Thoracic aorta (tissue), 2 donors: ENCODE measurements around the gene FBXO44. TPM values are rescaled to one million over a fixed set of nuclear protein-coding genes. Genes with fewer than 3 reads are reported as not detected.

ENCODE experiments used
- ATAC-seq: fragments of 150-250 bp; one replicate; pipeline ENCODE4 v1.8.0; 2017; ENCODE audit warnings: low read depth; ENCODE audit not compliant: insufficient number of reproducible peaks, low FRiP score
- DNase-seq: peaks from one replicate; pipeline ENCODE4 v3.0.0-alpha.2; 2020; ENCODE audit warnings: low spot score
- H3K27ac ChIP-seq, 2 donors: fragments of 200-600 bp; sonication (generic); 1 replicate in 1 of 2; 2 replicates in 1 of 2; pipeline ENCODE4 v1.5.1; 2016; ENCODE audit warnings: mild to moderate bottlenecking in 2 of 2, moderate library complexity in 2 of 2
- H3K27me3 ChIP-seq: fragments of 200-600 bp; sonication (generic); replicated peaks from 2 replicates; pipeline ENCODE4 v1.6.0; 2016; ENCODE audit warnings: mild to moderate bottlenecking; ENCODE audit not compliant: insufficient read depth
- H3K36me3 ChIP-seq: fragments of 200-600 bp; sonication (generic); one replicate; pipeline ENCODE4 v1.5.1; 2016
- H3K4me1 ChIP-seq, 2 donors: fragments of 200-600 bp; sonication (generic); 1 replicate in 1 of 2; 2 replicates in 1 of 2; pipeline versions ENCODE4 v1.5.1 to v1.6.0; 2016; ENCODE audit warnings: low read depth in 2 of 2, mild to moderate bottlenecking in 1 of 2; ENCODE audit not compliant: control insufficient read depth in 1 of 2
- H3K4me3 ChIP-seq: fragments of 200-600 bp; sonication (generic); 2 replicates; pipeline ENCODE4 v1.5.1; 2016; ENCODE audit warnings: mild to moderate bottlenecking
- H3K9me3 ChIP-seq: fragments of 200-600 bp; sonication (generic); 2 replicates; pipeline ENCODE4 v1.5.1; 2016
- total RNA-seq, 2 donors: library from RNA; depleted of rRNA; stranded (reverse); fragments of >200 nt; gene quantifications; one replicate each; pipeline versions ENCODE4 v1.1.0 to v1.2.3, GENCODE V29; 2016
- TF ChIP-seq, protein P1 (sequence below): fragments of 200-600 bp; sonication (generic); IDR thresholded peaks from one replicate; pipeline ENCODE4 v1.5.1; 2019; ENCODE audit warnings: antibody characterized with exemption

FBXO44 gene
- total RNA-seq, 2 donors from 2014 or later: 21.9 to 35.2 TPM

DNA sequence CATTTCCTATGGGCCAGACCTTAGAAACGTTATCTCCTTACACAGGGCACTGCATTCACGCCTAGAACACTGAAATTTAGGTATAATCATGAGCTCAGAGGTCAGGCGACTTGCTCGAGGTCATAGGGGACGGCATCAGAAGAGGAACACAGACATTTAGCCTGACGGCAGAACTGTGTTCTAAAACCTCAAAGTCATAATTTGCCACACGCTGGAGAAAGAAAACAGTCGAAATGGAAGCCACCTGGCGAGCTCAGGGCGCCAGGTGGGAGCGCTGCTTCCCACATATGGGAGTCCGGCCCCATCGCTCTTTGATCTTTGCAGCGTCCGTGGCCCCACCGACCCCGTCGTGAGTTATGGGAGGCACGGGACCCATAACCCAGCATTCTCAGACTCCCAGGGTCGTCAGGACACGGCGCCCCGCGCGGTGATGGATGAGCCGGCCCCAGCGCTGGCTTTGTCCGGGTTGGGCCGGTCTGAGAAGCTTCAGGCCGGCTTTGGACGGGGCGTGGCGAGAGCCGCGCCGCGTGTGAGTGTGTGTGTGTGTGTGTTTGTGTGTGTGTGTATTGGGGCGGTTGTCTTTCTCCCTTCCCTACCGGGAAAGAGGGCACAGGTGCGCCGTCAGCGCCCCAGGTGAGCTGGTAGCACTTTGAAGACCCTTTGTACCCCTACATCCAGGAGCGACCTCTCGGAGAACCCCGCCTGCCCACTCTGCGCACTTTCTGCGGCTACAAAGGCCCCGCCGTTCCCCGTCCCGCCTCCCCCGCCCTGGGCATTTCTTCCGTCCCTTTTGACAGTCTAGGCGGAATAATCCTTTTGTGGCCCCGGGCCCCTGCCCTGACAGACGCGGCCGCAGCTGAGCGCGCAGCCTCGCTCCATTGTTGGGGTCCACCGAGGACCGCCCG lies 36.0 kb downstream of the FBXO44 start:
- no peaks in the 10 kb centered on the region for H3K9me3 ChIP-seq
- no peak overlapping the region for H3K27ac ChIP-seq
- peaks cover 8% of the 10 kb centered on the region for H3K27me3 ChIP-seq
- peaks cover 10 to 28% of the 10 kb centered on the region in 2 donors for H3K4me1 ChIP-seq
- TF ChIP-seq, protein P1, sequence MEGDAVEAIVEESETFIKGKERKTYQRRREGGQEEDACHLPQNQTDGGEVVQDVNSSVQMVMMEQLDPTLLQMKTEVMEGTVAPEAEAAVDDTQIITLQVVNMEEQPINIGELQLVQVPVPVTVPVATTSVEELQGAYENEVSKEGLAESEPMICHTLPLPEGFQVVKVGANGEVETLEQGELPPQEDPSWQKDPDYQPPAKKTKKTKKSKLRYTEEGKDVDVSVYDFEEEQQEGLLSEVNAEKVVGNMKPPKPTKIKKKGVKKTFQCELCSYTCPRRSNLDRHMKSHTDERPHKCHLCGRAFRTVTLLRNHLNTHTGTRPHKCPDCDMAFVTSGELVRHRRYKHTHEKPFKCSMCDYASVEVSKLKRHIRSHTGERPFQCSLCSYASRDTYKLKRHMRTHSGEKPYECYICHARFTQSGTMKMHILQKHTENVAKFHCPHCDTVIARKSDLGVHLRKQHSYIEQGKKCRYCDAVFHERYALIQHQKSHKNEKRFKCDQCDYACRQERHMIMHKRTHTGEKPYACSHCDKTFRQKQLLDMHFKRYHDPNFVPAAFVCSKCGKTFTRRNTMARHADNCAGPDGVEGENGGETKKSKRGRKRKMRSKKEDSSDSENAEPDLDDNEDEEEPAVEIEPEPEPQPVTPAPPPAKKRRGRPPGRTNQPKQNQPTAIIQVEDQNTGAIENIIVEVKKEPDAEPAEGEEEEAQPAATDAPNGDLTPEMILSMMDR: no peak
- DNase-seq (no peak), ATAC-seq (no peak)
- no peaks in the 10 kb centered on the region for H3K36me3 ChIP-seq
- H3K4me3 ChIP-seq: peak overlapping the region; percentile 52

DNA sequence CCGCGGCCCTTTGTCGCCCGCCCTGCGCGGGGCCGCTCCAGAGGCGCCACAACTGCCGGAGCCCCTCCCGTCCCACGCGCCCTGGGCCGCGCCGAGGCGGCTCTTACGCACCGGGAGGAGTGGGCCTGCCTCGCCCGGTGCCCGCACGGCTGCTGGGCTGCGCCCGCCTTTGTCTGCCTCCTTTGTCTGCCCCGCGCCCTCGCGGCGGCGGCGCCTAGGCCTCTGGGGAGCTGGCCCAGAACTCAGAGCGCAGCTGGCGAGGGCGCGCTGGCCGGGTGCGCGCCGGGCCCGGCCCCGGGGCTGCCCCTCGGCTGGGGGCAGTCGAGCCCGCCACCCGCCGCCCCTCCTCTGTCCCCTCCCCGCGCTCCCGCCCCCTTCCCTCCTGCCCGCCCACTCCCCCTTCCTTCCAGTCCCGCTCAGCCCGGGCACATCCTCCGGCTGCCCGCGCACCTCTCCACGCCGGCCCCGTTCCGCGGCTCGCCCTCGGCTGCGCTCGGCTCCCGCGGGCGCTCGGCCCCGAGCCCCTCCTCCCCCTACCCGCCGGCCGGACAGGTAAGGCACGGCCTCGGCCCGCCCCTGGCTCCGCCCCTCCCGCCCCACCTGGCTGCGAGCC lies 36.7 kb downstream of the FBXO44 start, which contains the start of gene DRAXIN:
TSS of gene DRAXIN (plus strand) at position 409 of the 613 bp plus-strand sequence. CDS start 14,549 bp downstream, outside the sequence.
- H3K4me1 ChIP-seq: peaks cover 10 to 28% of the 10 kb centered on the region in 2 donors
- H3K27ac ChIP-seq: no peak within 1 kb of the TSS
- peak within 1 kb of the TSS; percentile 52 for H3K4me3 ChIP-seq
- ATAC-seq (no peak), DNase-seq (no peak)
- no peaks in the 10 kb centered on the region for H3K9me3 ChIP-seq
- H3K27me3 ChIP-seq: peaks cover 8% of the 10 kb centered on the region
- TF ChIP-seq, protein P1: no peak
- no peaks in the 10 kb centered on the region for H3K36me3 ChIP-seq

DNA sequence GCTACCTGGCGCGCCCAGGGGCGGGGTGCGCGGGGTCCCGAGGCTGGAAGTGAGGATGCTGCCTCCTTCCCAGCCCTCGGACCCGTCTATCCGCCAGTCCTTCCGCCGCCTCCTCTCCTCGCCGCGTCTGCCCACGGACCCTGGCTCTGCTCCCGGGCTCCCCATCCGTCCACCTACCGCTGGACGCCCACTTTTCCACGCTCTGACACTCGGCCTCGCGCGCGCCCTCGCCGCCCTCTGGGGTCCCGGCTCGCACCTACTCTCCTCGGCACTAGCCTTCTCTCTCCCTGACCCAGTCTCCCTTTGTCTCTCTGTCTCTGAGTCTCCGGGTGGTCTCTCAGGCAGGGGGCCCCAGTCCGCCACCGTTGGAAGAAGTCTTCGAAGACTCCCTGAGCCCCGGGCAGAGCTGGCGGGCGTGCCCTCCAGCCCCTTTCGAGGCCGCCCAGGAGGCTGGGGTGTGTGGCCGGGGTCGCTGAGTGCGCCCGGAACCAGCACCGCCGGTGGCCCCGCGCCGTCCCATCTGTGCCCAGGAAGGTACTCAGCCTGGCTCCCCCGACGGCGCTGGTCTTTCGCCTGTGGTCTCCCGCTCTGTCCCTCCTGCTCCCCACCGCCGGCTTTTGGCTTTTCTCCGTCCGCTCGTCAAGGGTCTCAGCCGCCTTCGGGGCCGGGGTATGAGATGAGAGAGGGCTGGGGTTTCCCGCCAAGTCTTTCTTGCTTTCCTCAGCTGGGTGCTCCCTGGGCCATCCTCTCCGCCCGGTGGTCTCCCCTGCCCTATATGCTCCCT lies 37.4 kb downstream of the FBXO44 start:
- DNase-seq: no peak
- TF ChIP-seq, protein P1: no peak
- no peaks in the 10 kb centered on the region for H3K9me3 ChIP-seq
- no peaks in the 10 kb centered on the region for H3K36me3 ChIP-seq
- no peak for ATAC-seq
- peak overlapping the region; percentile 52 for H3K4me3 ChIP-seq
- H3K27me3 ChIP-seq: peaks cover 8% of the 10 kb centered on the region
- H3K27ac ChIP-seq: no peak overlapping the region
- peaks cover 10 to 28% of the 10 kb centered on the region in 2 donors for H3K4me1 ChIP-seq

DNA sequence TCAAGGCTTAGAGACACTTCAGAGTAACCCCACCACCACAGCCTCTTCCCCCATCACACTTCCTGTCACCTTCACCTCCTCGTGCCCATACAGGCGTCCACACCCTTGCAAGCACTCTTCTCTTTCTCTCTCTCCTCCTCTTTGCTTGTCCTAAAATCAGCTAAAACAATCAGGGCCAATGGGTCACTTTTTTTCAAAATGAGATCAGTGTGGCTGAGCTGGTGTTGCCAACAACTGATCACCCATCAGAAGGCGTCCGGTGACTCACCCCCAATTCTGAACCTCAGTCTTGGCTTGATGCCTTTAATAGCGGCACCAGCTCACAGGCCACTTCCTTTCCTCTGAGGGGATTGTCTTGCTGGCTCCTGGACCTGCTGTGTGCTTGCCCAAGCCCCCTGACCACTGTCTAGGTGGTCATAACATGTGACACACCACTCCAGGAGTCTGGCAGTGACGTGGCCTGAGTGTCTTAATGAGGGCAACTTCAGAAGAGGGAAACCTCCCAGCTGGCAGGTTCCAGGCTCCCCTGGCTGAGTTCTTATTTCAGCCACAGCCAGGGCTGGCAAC lies 38.4 kb downstream of the FBXO44 start:
- DNase-seq: peak; percentile 33
- TF ChIP-seq, protein P1: no peak
- Histone ChIP-seq H3K27ac (no peak overlapping the region), H3K27me3 (peaks cover 8% of the 10 kb centered on the region), H3K9me3 (no peaks in the 10 kb centered on the region), H3K4me1 (peaks cover 10 to 28% of the 10 kb centered on the region in 2 donors), H3K36me3 (no peaks in the 10 kb centered on the region), H3K4me3 (no peak overlapping the region)
- ATAC-seq: peak; percentile 50
